Stomach (tissue), 9 donors: Measurements from ENCODE around the gene RUBCN. TPM values are rescaled to one million over a fixed set of nuclear protein-coding genes. Genes with fewer than 3 reads are reported as not detected.
"Not testable (repeated sequence)": the region's sequence is repeated elsewhere in the genome, so short reads cannot be mapped to it uniquely, and the experiment has no call there.

Experiments used
- DNase-seq, 2 donors: peaks; one replicate each; pipeline versions ENCODE4 v3.0.0 to v3.0.0-alpha.2; 2013 to 2019
- H3K27ac ChIP-seq, 5 donors: fragments of 200-600 bp in 4 of 5; sonication (generic) in 4 of 5; one replicate each; pipeline ENCODE4 v1.5.1; 2013 to 2019; ENCODE audit warnings: mild to moderate bottlenecking in 1 of 5, moderate library complexity in 1 of 5
- H3K27me3 ChIP-seq, 3 donors: fragments of 200-600 bp; sonication (generic); one replicate each; pipeline ENCODE4 v1.5.1; 2017 to 2019; ENCODE audit warnings: mixed run types in 1 of 3
- H3K36me3 ChIP-seq, 4 donors: fragments of 200-600 bp; sonication (generic); 1 replicate in 3 of 4; 2 replicates in 1 of 4; pipeline ENCODE4 v1.5.1; 2016 to 2019
- H3K4me1 ChIP-seq, 4 donors: fragments of 200-600 bp; sonication (generic); one replicate each; pipeline ENCODE4 v1.5.1; 2016 to 2019
- H3K4me3 ChIP-seq, 4 donors: fragments of 200-600 bp; sonication (generic) in 3 of 4; one replicate each; pipeline ENCODE4 v1.5.1; 2016 to 2019; ENCODE audit warnings: mild to moderate bottlenecking in 1 of 4
- H3K9me3 ChIP-seq, 4 donors: fragments of 200-600 bp; sonication (generic); one replicate each; pipeline ENCODE4 v1.5.1; 2016 to 2019
- CTCF ChIP-seq, 7 experiments: fragments of 450-650 bp in 4 of 7; fragments of 200-600 bp in 3 of 7; sonication (generic) in 3 of 7; IDR thresholded peaks; one replicate each; pipeline ENCODE4 v1.5.1; 2016 to 2019; ENCODE audit warnings: antibody characterized with exemption in 7 of 7, control low read depth in 2 of 7, mild to moderate bottlenecking in 1 of 7
- EP300 ChIP-seq: sonication (generic); formaldehyde crosslinking; IDR thresholded peaks from one replicate; pipeline ENCODE4 v1.6.1; 2017; ENCODE audit warnings: antibody characterized with exemption
- POLR2A ChIP-seq, 4 donors: fragments of 450-650 bp; IDR thresholded peaks; one replicate each; pipeline ENCODE4 v1.6.1; 2016; ENCODE audit warnings: antibody characterized with exemption in 4 of 4, control low read depth in 2 of 4, mild to moderate bottlenecking in 1 of 4, moderate library complexity in 1 of 4
- POLR2AphosphoS5 ChIP-seq, 3 donors: sonication (generic); formaldehyde crosslinking; IDR thresholded peaks; one replicate each; pipeline ENCODE4 v1.6.1; 2016; ENCODE audit warnings: antibody characterized with exemption in 3 of 3
- WGBS, 5 donors: extraction: QIAGEN DNeasy Blood & Tissue Kit in 3 of 5; methylation state at CpG; one replicate each; pipeline versions ENCODE4 v1.1.5 to v1.1.7; 2013 to 2018; 5-methylcytosine and 5-hydroxymethylcytosine counted together
- intact Hi-C: fragments of 100-400 bp; cut with DNase I; formaldehyde crosslinking; loops from one replicate; pipeline ENCODE4 v1.15.1; 2023; ENCODE audit warnings: low total_unique reads
- polyA plus RNA-seq, 3 donors: library from polyadenylated mRNA; stranded (reverse); fragments of 200-250 nt; gene quantifications; one replicate each; pipeline ENCODE4 v1.2.3, GENCODE V29; 2013
- total RNA-seq, 5 donors: library from RNA; depleted of rRNA; stranded (reverse); fragments of >200 nt; gene quantifications; one replicate each; pipeline versions ENCODE4 v1.1.0 to v1.2.3, GENCODE V29; 2014 to 2016
- donor health status: healthy with polysubstance abuse.
- donor health status: Bipolar disorder and iron deficiency.
- donor health status: healthy.

RUBCN gene
- total and polyA plus RNA-seq, 8 donors, result 5.4 to 96.8 (median 31.1) TPM

- Histone ChIP-seq H3K9me3 (no peaks in the 10 kb centered on the region), H3K4me1 (peaks cover 0 to 15% (median 0%) of the 10 kb centered on the region in 4 donors), H3K4me3 (no peak overlapping the region), H3K27me3 (no peaks in the 10 kb centered on the region), H3K36me3 (no peaks in the 10 kb centered on the region), H3K27ac (no peak overlapping the region)
- no peak for DNase-seq
- WGBS, 5 donors, result 75 to 83% (median 80%) methylated on average over 8 of the region's 8 CpGs
- intact Hi-C loops, result no loop called here
- TF ChIP-seq POLR2AphosphoS5 (IDR thresholded peaks at IDR 0.05), result no peak
- TF ChIP-seq EP300, result no peak
- TF ChIP-seq CTCF (IDR thresholded peaks at IDR 0.05), result no peak
- TF ChIP-seq POLR2A (IDR thresholded peaks at IDR 0.05), result no peak
These were observed 8.2 kb downstream of the RUBCN start for GRCh38 chr3:197728487-197728886.

GRCh38 chr3:197727878-197728277 is 8.8 kb downstream of the RUBCN start:
- H3K27ac ChIP-seq, H3K36me3 ChIP-seq, H3K9me3 ChIP-seq, DNase-seq, intact Hi-C loops, H3K27me3 ChIP-seq, H3K4me3 ChIP-seq: not testable (repeated sequence)
- H3K4me1 ChIP-seq, result peaks cover 0 to 15% (median 0%) of the 10 kb centered on the region in 4 donors
- 86 to 95% (median 92%) methylated on average over 3 of the region's 3 CpGs for WGBS, 5 donors

- Histone ChIP-seq H3K4me1 (peaks cover 0 to 17% (median 0%) of the 10 kb centered on the region in 4 donors), H3K36me3 (peaks cover 0 to 3% (median 1%) of the 10 kb centered on the region in 4 donors), H3K4me3 (no peak overlapping the region), H3K27me3 (no peaks in the 10 kb centered on the region), H3K27ac (no peak overlapping the region), H3K9me3 (peaks cover 0 to 6% (median 0%) of the 10 kb centered on the region in 4 donors)
- WGBS, 5 donors, result 95 to 99% (median 97%) methylated on average over 2 of the region's 2 CpGs
- DNase-seq, result no peak
- intact Hi-C loops, result no loop called here
- TF ChIP-seq CTCF (IDR thresholded peaks at IDR 0.05) (no peak), POLR2A (IDR thresholded peaks at IDR 0.05) (no peak), EP300 (no peak), POLR2AphosphoS5 (IDR thresholded peaks at IDR 0.05) (no peak)
These were observed 14.0 kb downstream of the RUBCN start for GRCh38 chr3:197722734-197723133.

GRCh38 chr3:197720694-197721093 is 16.0 kb downstream of the RUBCN start:
- H3K9me3 ChIP-seq, result peaks cover 0 to 6% (median 0%) of the 10 kb centered on the region in 4 donors
- DNase-seq, result no peak
- peaks cover 0 to 23% (median 21%) of the 10 kb centered on the region in 4 donors for H3K36me3 ChIP-seq
- H3K27me3 ChIP-seq, result no peaks in the 10 kb centered on the region
- no peak overlapping the region for H3K4me3 ChIP-seq
- TF ChIP-seq POLR2A (IDR thresholded peaks at IDR 0.05), result no peak
- no peak for TF ChIP-seq CTCF (IDR thresholded peaks at IDR 0.05)
- TF ChIP-seq EP300, result no peak
- TF ChIP-seq POLR2AphosphoS5 (IDR thresholded peaks at IDR 0.05), result no peak
- WGBS, 5 donors, result 95 to 98% (median 96%) methylated on average over 10 of the region's 10 CpGs
- H3K4me1 ChIP-seq, result peaks cover 0 to 15% (median 0%) of the 10 kb centered on the region in 4 donors
- intact Hi-C loops, result no loop called here
- no peak overlapping the region for H3K27ac ChIP-seq

- Histone ChIP-seq H3K36me3 (peaks cover 0 to 36% (median 26%) of the 10 kb centered on the region in 4 donors), H3K9me3 (peaks cover 0 to 6% (median 0%) of the 10 kb centered on the region in 4 donors), H3K27ac (peak overlapping the region in 1 of 5 donors; percentile 3), H3K4me1 (peaks cover 0 to 8% (median 0%) of the 10 kb centered on the region in 4 donors), H3K4me3 (no peak overlapping the region), H3K27me3 (no peaks in the 10 kb centered on the region)
- intact Hi-C loops, result no loop called here
- DNase-seq, result peak in 1 of 2 donors; percentile 25
- WGBS, 5 donors, result 80 to 86% (median 82%) methylated on average over 8 of the region's 8 CpGs
- TF ChIP-seq POLR2A (IDR thresholded peaks at IDR 0.05), result no peak
- peak in 2 of 3 donors; percentile 10 to 55 for TF ChIP-seq POLR2AphosphoS5 (IDR thresholded peaks at IDR 0.05)
These were observed 17.8 kb downstream of the RUBCN start for GRCh38 chr3:197718891-197719290.
